ENCODE data around the gene CLPTM1. TPM values are rescaled to one million over a fixed set of nuclear protein-coding genes. Genes with fewer than 3 reads are reported as not detected.

The CLPTM1 gene
- total RNA-seq, 1 experiment from 2014 or later, result 102 TPM

DNA sequence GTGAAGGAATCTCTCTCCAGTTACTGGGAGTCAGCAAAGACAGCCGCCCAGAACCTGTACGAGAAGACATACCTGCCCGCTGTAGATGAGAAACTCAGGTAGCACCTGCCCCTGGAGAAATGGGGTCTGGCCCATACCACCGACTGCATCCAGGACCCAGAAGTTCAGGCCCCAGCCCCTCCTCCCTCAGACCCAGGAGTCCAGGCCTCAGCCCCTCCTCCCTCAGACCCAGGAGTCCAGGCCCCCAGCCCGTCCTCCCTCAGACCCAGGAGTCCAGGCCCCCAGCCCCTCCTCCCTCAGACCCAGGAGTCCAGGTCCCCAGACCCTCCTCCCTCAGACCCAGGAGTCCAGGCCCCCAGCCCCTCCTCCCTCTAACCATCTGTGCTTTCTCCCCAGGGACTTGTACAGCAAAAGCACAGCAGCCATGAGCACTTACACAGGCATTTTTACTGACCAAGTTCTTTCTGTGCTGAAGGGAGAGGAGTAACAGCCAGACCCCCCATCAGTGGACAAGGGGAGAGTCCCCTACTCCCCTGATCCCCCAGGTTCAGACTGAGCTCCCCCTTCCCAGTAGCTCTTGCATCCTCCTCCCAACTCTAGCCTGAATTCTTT lies 6.3 kb upstream of the CLPTM1 start:
- CTCF ChIA-PET, result no interaction called here
- Histone ChIP-seq H3K27ac (ENCODE audit: low read depth, low read length) (no peak overlapping the region), H3K4me3 (replicated peaks in 1 of 2; ENCODE audit: low read depth in 1 of 2, low read length in 2 of 2) (no peak overlapping the region), H3K79me2 (ENCODE audit: insufficient read depth, low read length) (no peaks in the 10 kb centered on the region), H3K9ac (ENCODE audit: low read length) (no peak overlapping the region), H3K36me3 (ENCODE audit: control insufficient read depth in 1 of 2, insufficient read depth in 2 of 2, low read length in 2 of 2) (no peaks in the 10 kb centered on the region), H2AFZ (ENCODE audit: low read depth, low read length, poor library complexity, severe bottlenecking) (no peak overlapping the region), H3K4me2 (ENCODE audit: low read length) (no peak overlapping the region), H3K9me3 (ENCODE audit: control insufficient read depth in 1 of 2, insufficient read depth in 1 of 2, low read depth in 1 of 2, low read length in 2 of 2) (no peaks in the 10 kb centered on the region), H4K20me1 (ENCODE audit: insufficient read depth) (no peaks in the 10 kb centered on the region), H3K27me3 (ENCODE audit: insufficient read depth, low read length) (no peaks in the 10 kb centered on the region), H3K4me1 (ENCODE audit: control insufficient read depth in 1 of 2, insufficient read depth in 2 of 2, low read length in 2 of 2) (peaks cover 8 to 11% of the 10 kb centered on the region in 2 experiments; a peak in 2 of 4 replicates), H3K9me2 (ENCODE audit: insufficient read depth) (no peaks in the 10 kb centered on the region)
- TF ChIP-seq ZNF274 (IDR thresholded peaks at IDR 0.05; ENCODE audit: low read depth, low read length) (no peak), SP1 (IDR thresholded peaks at IDR 0.05; ENCODE audit: low read depth) (no peak), EGR1 (IDR thresholded peaks at IDR 0.05; ENCODE audit: low read depth) (no peak), FOSL1 (IDR thresholded peaks at IDR 0.05; ENCODE audit: low read depth) (no peak), POLR2A (IDR thresholded peaks at IDR 0.05; ENCODE audit: borderline replicate concordance, extremely low read depth, insufficient read depth, insufficient read length) (no peak), RAD21 (IDR thresholded peaks at IDR 0.05; ENCODE audit: low read depth) (no peak), JUND (IDR thresholded peaks at IDR 0.05) (no peak), ELF1 (IDR thresholded peaks at IDR 0.05; ENCODE audit: borderline replicate concordance, low read depth) (no peak)
- TF ChIP-seq, protein P1, sequence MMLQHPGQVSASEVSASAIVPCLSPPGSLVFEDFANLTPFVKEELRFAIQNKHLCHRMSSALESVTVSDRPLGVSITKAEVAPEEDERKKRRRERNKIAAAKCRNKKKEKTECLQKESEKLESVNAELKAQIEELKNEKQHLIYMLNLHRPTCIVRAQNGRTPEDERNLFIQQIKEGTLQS (IDR thresholded peaks at IDR 0.05), result no peak
- TF ChIP-seq, protein P2, sequence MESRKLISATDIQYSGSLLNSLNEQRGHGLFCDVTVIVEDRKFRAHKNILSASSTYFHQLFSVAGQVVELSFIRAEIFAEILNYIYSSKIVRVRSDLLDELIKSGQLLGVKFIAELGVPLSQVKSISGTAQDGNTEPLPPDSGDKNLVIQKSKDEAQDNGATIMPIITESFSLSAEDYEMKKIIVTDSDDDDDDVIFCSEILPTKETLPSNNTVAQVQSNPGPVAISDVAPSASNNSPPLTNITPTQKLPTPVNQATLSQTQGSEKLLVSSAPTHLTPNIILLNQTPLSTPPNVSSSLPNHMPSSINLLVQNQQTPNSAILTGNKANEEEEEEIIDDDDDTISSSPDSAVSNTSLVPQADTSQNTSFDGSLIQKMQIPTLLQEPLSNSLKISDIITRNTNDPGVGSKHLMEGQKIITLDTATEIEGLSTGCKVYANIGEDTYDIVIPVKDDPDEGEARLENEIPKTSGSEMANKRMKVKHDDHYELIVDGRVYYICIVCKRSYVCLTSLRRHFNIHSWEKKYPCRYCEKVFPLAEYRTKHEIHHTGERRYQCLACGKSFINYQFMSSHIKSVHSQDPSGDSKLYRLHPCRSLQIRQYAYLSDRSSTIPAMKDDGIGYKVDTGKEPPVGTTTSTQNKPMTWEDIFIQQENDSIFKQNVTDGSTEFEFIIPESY (IDR thresholded peaks at IDR 0.05; ENCODE audit: extremely low read depth, insufficient replicate concordance, low read length), result no peak
- TF ChIP-seq, protein P3, sequence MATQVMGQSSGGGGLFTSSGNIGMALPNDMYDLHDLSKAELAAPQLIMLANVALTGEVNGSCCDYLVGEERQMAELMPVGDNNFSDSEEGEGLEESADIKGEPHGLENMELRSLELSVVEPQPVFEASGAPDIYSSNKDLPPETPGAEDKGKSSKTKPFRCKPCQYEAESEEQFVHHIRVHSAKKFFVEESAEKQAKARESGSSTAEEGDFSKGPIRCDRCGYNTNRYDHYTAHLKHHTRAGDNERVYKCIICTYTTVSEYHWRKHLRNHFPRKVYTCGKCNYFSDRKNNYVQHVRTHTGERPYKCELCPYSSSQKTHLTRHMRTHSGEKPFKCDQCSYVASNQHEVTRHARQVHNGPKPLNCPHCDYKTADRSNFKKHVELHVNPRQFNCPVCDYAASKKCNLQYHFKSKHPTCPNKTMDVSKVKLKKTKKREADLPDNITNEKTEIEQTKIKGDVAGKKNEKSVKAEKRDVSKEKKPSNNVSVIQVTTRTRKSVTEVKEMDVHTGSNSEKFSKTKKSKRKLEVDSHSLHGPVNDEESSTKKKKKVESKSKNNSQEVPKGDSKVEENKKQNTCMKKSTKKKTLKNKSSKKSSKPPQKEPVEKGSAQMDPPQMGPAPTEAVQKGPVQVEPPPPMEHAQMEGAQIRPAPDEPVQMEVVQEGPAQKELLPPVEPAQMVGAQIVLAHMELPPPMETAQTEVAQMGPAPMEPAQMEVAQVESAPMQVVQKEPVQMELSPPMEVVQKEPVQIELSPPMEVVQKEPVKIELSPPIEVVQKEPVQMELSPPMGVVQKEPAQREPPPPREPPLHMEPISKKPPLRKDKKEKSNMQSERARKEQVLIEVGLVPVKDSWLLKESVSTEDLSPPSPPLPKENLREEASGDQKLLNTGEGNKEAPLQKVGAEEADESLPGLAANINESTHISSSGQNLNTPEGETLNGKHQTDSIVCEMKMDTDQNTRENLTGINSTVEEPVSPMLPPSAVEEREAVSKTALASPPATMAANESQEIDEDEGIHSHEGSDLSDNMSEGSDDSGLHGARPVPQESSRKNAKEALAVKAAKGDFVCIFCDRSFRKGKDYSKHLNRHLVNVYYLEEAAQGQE (IDR thresholded peaks at IDR 0.05; ENCODE audit: low read depth), result no peak
- TF ChIP-seq, protein P4, sequence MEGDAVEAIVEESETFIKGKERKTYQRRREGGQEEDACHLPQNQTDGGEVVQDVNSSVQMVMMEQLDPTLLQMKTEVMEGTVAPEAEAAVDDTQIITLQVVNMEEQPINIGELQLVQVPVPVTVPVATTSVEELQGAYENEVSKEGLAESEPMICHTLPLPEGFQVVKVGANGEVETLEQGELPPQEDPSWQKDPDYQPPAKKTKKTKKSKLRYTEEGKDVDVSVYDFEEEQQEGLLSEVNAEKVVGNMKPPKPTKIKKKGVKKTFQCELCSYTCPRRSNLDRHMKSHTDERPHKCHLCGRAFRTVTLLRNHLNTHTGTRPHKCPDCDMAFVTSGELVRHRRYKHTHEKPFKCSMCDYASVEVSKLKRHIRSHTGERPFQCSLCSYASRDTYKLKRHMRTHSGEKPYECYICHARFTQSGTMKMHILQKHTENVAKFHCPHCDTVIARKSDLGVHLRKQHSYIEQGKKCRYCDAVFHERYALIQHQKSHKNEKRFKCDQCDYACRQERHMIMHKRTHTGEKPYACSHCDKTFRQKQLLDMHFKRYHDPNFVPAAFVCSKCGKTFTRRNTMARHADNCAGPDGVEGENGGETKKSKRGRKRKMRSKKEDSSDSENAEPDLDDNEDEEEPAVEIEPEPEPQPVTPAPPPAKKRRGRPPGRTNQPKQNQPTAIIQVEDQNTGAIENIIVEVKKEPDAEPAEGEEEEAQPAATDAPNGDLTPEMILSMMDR (IDR thresholded peaks at IDR 0.05 in 2 of 3, conservative IDR thresholded peaks at IDR 0.05 in 1 of 3; ENCODE audit: borderline replicate concordance in 1 of 3, insufficient read depth in 1 of 3, low read depth in 2 of 3, low read length in 2 of 3), result no peak
- RAD21 ChIA-PET (ENCODE audit: low non-redundant PET in 1 of 2, low total read pairs in 2 of 2, uncharacterized antibody in 2 of 2, unreplicated experiment in 2 of 2), result no interaction called here
- ATAC-seq (no peak), DNase-seq (ENCODE audit: low read depth, low spot score) (no peak)
- intact Hi-C loops (cut with micrococcal nuclease), result no loop called here
- BruUV-seq (replicated peaks), result no TSS peak
- POLR2A ChIA-PET, result no interaction called here
